Measurements from ENCODE around the gene DUSP28. TPM values are rescaled to one million over a fixed set of nuclear protein-coding genes. Genes with fewer than 3 reads are reported as not detected.
"Not testable (repeated sequence)": the region's sequence is repeated elsewhere in the genome, so short reads cannot be mapped to it uniquely, and the experiment has no call there.

DUSP28 gene
- polyA plus RNA-seq, 1 experiment = 6.1 TPM

DNA sequence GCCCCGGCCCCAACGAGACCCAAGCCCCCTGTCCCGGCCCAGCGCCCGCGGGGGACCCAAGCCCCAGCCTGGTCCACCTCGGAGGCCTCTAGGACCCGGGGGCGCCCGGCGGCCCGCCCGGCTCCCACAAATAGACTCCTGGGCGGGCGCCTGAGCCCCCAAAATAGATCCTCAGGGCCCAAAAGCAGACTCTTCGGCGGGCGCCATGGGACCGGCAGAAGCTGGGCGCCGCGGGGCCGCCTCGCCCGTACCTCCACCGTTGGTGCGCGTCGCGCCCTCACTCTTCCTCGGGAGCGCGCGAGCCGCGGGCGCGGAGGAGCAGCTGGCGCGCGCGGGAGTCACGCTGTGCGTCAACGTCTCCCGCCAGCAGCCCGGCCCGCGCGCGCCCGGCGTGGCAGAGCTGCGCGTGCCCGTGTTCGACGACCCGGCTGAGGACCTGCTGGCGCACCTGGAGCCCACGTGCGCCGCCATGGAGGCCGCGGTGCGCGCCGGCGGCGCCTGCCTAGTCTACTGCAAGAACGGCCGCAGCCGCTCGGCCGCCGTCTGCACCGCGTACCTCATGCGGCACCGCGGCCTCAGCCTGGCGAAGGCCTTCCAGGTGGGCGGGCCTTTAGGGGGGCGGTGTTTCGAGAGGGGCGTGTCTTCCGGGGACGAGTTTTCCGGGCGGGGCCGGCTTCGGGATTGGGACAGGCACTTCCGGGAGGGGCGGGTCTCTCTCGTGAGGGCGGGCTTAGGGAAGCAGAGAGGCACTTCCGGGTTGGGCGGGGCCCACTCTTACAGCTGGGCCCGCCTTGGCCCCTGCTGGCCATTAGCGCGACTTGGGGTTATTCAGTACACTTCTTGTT is 545 bp downstream of the DUSP28 start:
- CTCF ChIA-PET = interaction anchor here (1.9 kb wide), 1 partner anchor 47 kb away, joined by 8 read pairs; no protein-coding TSS in a partner anchor
- POLR2A ChIA-PET = interaction anchor here (0.7 to 2.1 kb wide), 7 partner anchors 8 to 355 kb away, joined by 3 to 22 read pairs (median 3); partner anchors contain the start of genes CAPN10 and RNPEPL1
- peak; percentile 93 for DNase-seq (ENCODE audit: low read depth, low spot score)

DNA sequence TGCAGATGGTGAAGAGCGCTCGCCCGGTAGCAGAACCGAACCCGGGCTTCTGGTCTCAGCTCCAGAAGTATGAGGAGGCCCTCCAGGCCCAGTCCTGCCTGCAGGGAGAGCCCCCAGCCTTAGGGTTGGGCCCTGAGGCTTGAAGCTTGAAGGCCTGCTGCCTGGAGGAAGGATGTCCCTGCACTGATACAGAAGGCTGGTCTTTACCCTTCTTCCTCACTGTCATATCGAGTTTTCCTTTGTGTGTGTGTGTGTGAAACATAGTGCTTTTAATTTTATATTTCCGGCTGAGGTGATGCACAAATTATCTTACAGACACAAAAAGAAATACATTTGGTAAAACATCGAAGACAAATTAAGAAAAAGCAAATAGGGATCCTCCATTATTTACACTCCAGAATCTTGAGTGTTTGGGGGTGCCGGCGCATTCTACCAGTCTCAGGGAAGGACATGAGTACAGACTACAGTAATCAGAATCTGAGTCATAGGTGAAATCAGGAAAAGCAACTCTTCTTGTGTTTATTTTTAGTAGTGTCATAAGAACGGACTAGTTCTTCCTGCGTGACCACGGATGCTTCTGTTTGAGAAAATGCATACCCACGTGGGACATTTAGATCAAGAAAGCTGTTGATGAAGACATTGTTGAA is 1.3 kb downstream of the DUSP28 start:
- CTCF ChIA-PET = interaction anchor here (1.9 kb wide), 1 partner anchor 47 kb away, joined by 8 read pairs; no protein-coding TSS in a partner anchor
- Histone ChIP-seq H3K27me3 (ENCODE audit: control insufficient read depth, insufficient read depth, low read length) (no peaks in the 10 kb centered on the region), H3K4me3 (ENCODE audit: low read depth, low read length) (peak overlapping the region; percentile 64), H3K9me3 (ENCODE audit: control insufficient read depth, insufficient read depth, low read length) (no peaks in the 10 kb centered on the region; the same call in 1 of the 2 replicates), H3K27ac (ENCODE audit: low read depth, low read length) (peak overlapping the region; percentile 88)
- DNase-seq (ENCODE audit: low read depth, low spot score) = no peak
- POLR2A ChIA-PET = interaction anchor here (0.9 to 2.1 kb wide), 6 partner anchors 10 to 356 kb away, joined by 3 to 22 read pairs (median 4); partner anchors contain the start of gene CAPN10
- TF ChIP-seq, protein P1, sequence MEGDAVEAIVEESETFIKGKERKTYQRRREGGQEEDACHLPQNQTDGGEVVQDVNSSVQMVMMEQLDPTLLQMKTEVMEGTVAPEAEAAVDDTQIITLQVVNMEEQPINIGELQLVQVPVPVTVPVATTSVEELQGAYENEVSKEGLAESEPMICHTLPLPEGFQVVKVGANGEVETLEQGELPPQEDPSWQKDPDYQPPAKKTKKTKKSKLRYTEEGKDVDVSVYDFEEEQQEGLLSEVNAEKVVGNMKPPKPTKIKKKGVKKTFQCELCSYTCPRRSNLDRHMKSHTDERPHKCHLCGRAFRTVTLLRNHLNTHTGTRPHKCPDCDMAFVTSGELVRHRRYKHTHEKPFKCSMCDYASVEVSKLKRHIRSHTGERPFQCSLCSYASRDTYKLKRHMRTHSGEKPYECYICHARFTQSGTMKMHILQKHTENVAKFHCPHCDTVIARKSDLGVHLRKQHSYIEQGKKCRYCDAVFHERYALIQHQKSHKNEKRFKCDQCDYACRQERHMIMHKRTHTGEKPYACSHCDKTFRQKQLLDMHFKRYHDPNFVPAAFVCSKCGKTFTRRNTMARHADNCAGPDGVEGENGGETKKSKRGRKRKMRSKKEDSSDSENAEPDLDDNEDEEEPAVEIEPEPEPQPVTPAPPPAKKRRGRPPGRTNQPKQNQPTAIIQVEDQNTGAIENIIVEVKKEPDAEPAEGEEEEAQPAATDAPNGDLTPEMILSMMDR (IDR thresholded peaks at IDR 0.05; ENCODE audit: low read depth, low read length) = no peak; the same call in 1 of the 2 replicates

More for the DNA sequence above, 545 bp downstream of the DUSP28 start:
- Histone ChIP-seq H3K27ac (ENCODE audit: low read depth, low read length) (peak overlapping the region; percentile 88), H3K9me3 (ENCODE audit: control insufficient read depth, insufficient read depth, low read length) (no peaks in the 10 kb centered on the region; the same call in 1 of the 2 replicates), H3K4me3 (ENCODE audit: low read depth, low read length) (peak overlapping the region; percentile 70), H3K27me3 (ENCODE audit: control insufficient read depth, insufficient read depth, low read length) (no peaks in the 10 kb centered on the region)
- TF ChIP-seq, protein P1 (IDR thresholded peaks at IDR 0.05; ENCODE audit: low read depth, low read length) = peak; percentile 40

DNA sequence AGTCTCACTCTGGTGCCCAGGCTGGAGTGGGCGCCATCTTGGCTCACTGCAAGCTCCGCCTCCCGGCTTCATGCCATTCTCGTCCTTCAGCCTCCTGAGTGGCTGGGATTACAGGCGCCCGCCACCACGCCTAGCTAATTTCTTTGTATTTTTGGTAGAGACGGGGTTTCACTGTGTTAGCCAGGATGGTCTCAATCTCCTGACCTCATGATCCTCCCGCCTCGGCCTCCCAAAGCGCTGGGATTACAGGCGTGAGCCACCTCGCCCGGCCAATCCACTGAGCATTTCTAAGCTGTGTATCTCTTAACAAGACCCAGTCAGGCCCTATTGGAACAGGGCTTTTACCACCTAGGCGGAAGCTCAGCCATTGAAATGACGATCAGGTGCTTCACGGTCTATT is 3.1 kb downstream of the DUSP28 start:
- DNase-seq (ENCODE audit: low read depth, low spot score); H3K27me3 ChIP-seq (ENCODE audit: control insufficient read depth, insufficient read depth, low read length); POLR2A ChIA-PET; H3K27ac ChIP-seq (ENCODE audit: low read depth, low read length); H3K4me3 ChIP-seq (ENCODE audit: low read depth, low read length); H3K9me3 ChIP-seq (ENCODE audit: control insufficient read depth, insufficient read depth, low read length): not testable (repeated sequence)
- CTCF ChIA-PET = interaction anchor here (0.9 to 1.3 kb wide), 2 partner anchors 49 to 351 kb away, joined by 3 read pairs; no protein-coding TSS in a partner anchor

DNA sequence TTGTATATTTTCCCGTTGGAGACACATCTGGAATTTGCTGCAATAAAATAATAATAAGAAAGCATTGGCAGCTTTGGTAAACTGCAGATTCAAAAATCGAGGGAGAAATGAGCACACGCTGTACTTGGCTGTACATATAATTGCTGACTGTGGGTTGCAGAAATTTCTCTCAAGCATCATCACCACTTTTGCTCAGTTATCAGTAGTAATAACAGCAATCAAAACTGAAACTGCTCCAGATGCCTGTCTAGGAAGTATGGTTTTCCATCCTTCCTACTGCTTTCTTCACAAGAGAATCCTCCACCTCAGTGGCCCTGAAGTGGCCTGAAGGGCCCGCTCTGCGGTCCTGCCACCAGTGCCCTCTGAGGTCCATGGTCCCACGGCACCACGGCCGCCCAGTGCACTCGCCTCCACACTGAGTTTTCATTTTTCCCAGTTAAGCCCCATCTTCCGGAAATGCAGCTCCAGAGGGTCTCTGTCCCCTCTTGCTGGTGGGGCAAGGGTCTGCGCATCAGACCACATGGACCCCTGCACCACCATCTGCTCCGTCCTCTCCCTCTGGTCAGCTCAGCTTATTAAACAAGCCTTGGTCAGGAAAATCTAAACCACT is 3.9 kb downstream of the DUSP28 start:
- DNase-seq (ENCODE audit: low read depth, low spot score) = no peak
- Histone ChIP-seq H3K4me3 (ENCODE audit: low read depth, low read length) (no peak overlapping the region), H3K9me3 (ENCODE audit: control insufficient read depth, insufficient read depth, low read length) (no peaks in the 10 kb centered on the region; the same call in 1 of the 2 replicates), H3K27me3 (ENCODE audit: control insufficient read depth, insufficient read depth, low read length) (no peaks in the 10 kb centered on the region), H3K27ac (ENCODE audit: low read depth, low read length) (peak overlapping the region; percentile 73)
- CTCF ChIA-PET = interaction anchor here (0.9 to 2.7 kb wide), 3 partner anchors 50 to 351 kb away, joined by 3 to 17 read pairs (median 3); no protein-coding TSS in a partner anchor
- TF ChIP-seq, protein P1 (IDR thresholded peaks at IDR 0.05; ENCODE audit: low read depth, low read length) = no peak
- POLR2A ChIA-PET = interaction anchor here (3.2 kb wide), 1 partner anchor 22 kb away, joined by 13 read pairs; the partner anchor contains the start of gene CAPN10
